Glutamatergic neuron (in vitro differentiated cells): ENCODE measurements around the gene ZNF552. TPM values are rescaled to one million over a fixed set of nuclear protein-coding genes. Genes with fewer than 3 reads are reported as not detected.
"Not testable (repeated sequence)": the region's sequence is repeated elsewhere in the genome, so short reads cannot be mapped to it uniquely, and the experiment has no call there.

ENCODE experiments used
- DNase-seq: peaks from one replicate; pipeline ENCODE4 v3.0.0; 2022
- H3K27ac Mint-ChIP-seq: one replicate; pipeline ENCODE4 v1.8.0; 2020; ENCODE audit warnings: mild to moderate bottlenecking, mixed read lengths, inconsistent platforms; ENCODE audit not compliant: unreplicated experiment
- H3K27me3 Mint-ChIP-seq: one replicate; pipeline ENCODE4 v1.8.0; 2020; ENCODE audit warnings: mild to moderate bottlenecking, moderate library complexity, mixed read lengths, inconsistent platforms; ENCODE audit not compliant: unreplicated experiment
- H3K36me3 Mint-ChIP-seq: one replicate; pipeline ENCODE4 v1.8.0; 2020; ENCODE audit warnings: mild to moderate bottlenecking, mixed read lengths, inconsistent platforms; ENCODE audit not compliant: unreplicated experiment
- H3K4me1 Mint-ChIP-seq: one replicate; pipeline ENCODE4 v1.8.0; 2020; ENCODE audit warnings: mild to moderate bottlenecking, low read depth, mixed read lengths, inconsistent platforms; ENCODE audit not compliant: unreplicated experiment
- H3K4me3 Mint-ChIP-seq: one replicate; pipeline ENCODE4 v1.8.0; 2020; ENCODE audit warnings: mild to moderate bottlenecking, mixed read lengths, inconsistent platforms; ENCODE audit not compliant: unreplicated experiment
- H3K9me3 Mint-ChIP-seq: one replicate; pipeline ENCODE4 v1.8.0; 2020; ENCODE audit warnings: mild to moderate bottlenecking, moderate library complexity, mixed read lengths, inconsistent platforms; ENCODE audit not compliant: unreplicated experiment
- total RNA-seq: library from RNA; stranded (reverse); fragmentation: NEBNext Ultra II Directional; extraction: Animal tissue kit (Norgen Biotek cat#: 25700); gene quantifications from one replicate; pipeline ENCODE4 v1.2.1, GENCODE V29; 2021; ENCODE audit not compliant: unreplicated experiment
- TF ChIP-seq, protein P1 (sequence below): fragments of 200-600 bp; sonication (generic); IDR thresholded peaks from one replicate; pipeline ENCODE4 v1.5.0; 2021; ENCODE audit not compliant: partially characterized antibody, unreplicated experiment

ZNF552 gene
- total RNA-seq, 1 donor from 2014 or later: 14.9 TPM

DNA sequence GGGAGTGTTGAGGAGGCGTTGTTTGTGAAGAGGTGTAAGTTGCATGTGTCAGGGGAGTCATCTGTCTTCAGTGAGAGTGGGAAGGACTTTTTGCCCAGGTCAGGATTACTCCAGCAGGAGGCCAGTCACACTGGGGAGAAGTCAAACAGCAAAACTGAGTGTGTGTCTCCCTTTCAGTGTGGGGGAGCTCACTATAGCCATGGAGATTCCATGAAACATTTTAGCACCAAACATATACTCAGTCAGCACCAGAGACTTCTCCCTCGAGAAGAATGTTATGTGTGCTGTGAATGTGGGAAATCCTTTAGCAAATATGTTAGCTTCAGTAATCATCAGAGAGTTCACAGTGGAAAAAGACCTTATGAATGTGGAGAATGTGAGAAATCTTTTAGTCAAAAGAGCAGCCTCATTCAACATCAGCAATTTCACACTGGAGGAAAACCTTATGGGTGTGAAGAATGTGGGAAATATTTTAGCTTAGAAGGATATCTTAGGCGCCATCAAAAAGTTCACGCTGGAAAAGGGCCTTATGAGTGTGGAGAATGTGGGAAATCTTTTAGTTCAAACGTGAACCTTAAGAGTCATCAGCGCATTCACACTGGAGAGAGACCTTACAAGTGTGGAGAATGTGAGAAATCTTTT is 26.5 kb upstream of the ZNF552 start:
- H3K4me1 Mint-ChIP-seq: no peaks in the 10 kb centered on the region
- no peaks in the 10 kb centered on the region for H3K36me3 Mint-ChIP-seq
- H3K27me3 Mint-ChIP-seq: peaks cover 1% of the 10 kb centered on the region
- TF ChIP-seq, protein P1, sequence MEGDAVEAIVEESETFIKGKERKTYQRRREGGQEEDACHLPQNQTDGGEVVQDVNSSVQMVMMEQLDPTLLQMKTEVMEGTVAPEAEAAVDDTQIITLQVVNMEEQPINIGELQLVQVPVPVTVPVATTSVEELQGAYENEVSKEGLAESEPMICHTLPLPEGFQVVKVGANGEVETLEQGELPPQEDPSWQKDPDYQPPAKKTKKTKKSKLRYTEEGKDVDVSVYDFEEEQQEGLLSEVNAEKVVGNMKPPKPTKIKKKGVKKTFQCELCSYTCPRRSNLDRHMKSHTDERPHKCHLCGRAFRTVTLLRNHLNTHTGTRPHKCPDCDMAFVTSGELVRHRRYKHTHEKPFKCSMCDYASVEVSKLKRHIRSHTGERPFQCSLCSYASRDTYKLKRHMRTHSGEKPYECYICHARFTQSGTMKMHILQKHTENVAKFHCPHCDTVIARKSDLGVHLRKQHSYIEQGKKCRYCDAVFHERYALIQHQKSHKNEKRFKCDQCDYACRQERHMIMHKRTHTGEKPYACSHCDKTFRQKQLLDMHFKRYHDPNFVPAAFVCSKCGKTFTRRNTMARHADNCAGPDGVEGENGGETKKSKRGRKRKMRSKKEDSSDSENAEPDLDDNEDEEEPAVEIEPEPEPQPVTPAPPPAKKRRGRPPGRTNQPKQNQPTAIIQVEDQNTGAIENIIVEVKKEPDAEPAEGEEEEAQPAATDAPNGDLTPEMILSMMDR: no peak
- H3K9me3 Mint-ChIP-seq: peaks cover 2% of the 10 kb centered on the region
- DNase-seq: no peak
- H3K27ac Mint-ChIP-seq: no peak overlapping the region
- H3K4me3 Mint-ChIP-seq: no peak overlapping the region

DNA sequence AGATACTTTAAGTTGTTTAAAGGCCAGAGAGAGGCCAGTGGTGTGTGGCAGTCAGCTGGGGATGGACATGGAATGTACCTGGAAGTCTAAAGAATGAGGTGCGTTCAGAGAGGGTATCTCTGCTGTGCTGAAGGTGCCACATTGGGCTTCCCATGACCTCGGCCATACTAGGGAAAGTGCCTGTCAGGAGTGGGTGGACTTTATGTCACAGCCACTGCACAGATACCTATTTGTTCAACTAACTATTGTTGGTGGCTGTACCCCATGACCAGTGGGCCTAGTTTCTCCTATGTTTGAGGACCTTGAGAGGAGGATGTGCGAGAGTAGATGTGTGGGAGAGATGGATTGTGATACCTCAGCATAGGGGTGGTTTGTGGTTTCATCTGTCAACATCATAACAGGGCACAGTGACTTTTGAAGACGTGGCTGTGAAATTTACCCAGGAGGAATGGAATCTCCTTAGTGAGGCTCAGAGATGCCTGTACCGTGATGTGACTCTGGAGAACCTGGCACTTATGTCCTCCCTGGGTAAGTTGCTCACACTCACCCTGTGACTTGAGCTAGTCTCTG is 24.0 kb upstream of the ZNF552 start:
- H3K4me3 Mint-ChIP-seq, H3K4me1 Mint-ChIP-seq, DNase-seq, H3K9me3 Mint-ChIP-seq, H3K27me3 Mint-ChIP-seq, H3K27ac Mint-ChIP-seq, H3K36me3 Mint-ChIP-seq: not testable (repeated sequence)

DNA sequence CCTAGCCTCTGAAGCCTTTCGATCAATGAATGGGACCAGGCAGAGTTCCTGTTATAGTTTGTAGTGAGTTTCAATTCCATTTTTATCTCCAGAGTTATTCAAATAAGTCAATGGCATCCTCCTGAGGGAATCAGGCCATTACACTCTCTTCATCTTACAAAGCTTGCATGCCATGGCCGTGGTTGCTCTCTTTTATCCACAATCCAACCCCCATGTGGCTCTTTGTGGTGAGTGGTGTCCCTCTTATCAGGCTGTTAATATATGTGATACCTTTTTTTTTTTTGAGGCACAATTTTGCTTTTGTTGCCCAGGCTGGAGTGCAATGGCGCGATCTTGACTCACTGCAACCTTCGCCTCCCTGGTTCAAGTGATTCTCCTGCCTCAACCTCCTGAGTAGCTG is 22.3 kb upstream of the ZNF552 start:
- not testable (repeated sequence) for H3K9me3 Mint-ChIP-seq, H3K4me1 Mint-ChIP-seq, H3K36me3 Mint-ChIP-seq, H3K27ac Mint-ChIP-seq, H3K4me3 Mint-ChIP-seq, DNase-seq, H3K27me3 Mint-ChIP-seq

DNA sequence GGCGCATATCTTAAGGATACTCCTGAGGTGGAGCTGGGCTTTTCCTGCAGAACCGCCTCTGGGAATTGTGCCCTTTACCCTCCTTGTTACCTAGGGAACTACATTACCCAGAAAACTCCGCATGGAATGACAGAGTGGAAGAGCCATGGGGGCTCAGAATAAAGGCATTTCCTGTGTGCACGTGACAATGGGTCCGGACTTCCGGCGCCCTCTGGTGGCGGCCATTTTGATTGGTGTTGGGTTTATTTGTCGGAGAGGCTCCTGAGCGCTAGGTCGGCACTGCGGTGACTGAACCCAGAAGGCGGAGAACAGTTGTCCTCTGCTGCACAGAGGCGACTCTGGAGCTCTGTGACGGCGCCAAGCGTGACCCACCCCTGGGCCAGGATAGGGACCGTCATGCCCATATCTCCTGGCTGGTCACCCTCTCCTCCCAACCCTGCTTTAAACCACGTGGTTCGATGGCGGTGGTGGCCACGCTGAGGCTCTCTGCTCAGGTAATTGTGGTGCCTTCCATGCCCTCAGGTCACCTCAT is 15.4 kb upstream of the ZNF552 start, which contains the start of gene ZNF587B:
TSS of gene ZNF587B (plus strand) at position 229 of the 532 bp plus-strand sequence. CDS start at position 459, 230 bp downstream.
- Mint-ChIP-seq H3K4me3 (peak within 1 kb of the TSS; percentile 97), H3K27ac (peak within 1 kb of the TSS; percentile 94), H3K36me3 (no peaks in the 10 kb centered on the region), H3K4me1 (peaks cover 18% of the 10 kb centered on the region), H3K27me3 (peaks cover 3% of the 10 kb centered on the region), H3K9me3 (peaks cover 4% of the 10 kb centered on the region)
- TF ChIP-seq, protein P1: peak; percentile 86
- DNase-seq: peak; percentile 91

DNA sequence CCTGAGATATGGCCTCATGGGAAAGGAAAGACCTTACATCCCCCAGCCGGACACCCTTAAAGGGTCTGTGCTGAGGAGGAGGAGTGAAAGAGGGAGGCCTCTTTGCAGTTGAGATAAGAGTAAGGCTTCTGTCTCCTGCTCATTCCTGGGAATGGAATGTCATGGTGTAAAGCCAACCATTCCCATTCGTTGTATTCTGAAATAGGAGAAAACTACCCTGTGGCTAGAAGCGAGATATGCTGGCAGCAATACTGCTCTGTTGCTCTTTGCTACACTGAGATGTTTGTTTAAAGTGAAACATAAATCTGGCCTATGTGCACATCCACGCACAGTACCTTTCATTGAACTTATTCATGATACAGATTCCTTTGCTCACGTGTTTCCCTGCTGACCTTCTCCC is 14.6 kb upstream of the ZNF552 start:
- Mint-ChIP-seq H3K36me3 (no peaks in the 10 kb centered on the region), H3K27ac (no peak overlapping the region)
- DNase-seq: no peak

More for the DNA sequence above, 14.6 kb upstream of the ZNF552 start:
- H3K27me3 Mint-ChIP-seq: peaks cover 3% of the 10 kb centered on the region
- no peak overlapping the region for H3K4me3 Mint-ChIP-seq
- peaks cover 4% of the 10 kb centered on the region for H3K9me3 Mint-ChIP-seq
- TF ChIP-seq, protein P1: no peak
- peaks cover 20% of the 10 kb centered on the region for H3K4me1 Mint-ChIP-seq
